Measurements from ENCODE around the gene INHBA. TPM values are rescaled to one million over a fixed set of nuclear protein-coding genes. Genes with fewer than 3 reads are reported as not detected.

The INHBA gene
- total RNA-seq, 1 donor from 2014 or later: 103 TPM

DNA sequence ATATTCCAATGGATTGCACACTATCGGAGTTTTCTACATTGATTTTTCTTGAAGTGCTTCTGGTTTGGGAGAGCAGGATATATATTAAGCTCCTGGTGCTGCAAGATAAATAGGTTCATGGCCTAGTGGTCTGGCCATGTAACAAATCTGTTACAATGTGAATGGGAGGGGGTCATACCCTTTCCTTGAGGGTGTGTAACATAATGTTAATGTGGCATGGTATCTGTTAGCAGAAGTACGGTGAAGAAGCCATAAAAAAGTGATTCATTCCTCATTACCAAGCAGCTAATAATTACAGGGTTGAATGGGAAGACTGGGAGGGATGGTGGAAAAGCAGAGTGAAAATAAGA lies 61.2 kb downstream of the INHBA start:
- Mint-ChIP-seq H3K27ac (ENCODE audit: unreplicated experiment) (no peak overlapping the region), H3K36me3 (ENCODE audit: low read depth, unreplicated experiment) (peaks cover 1% of the 10 kb centered on the region), H3K4me3 (ENCODE audit: unreplicated experiment) (no peak overlapping the region), H3K9me3 (ENCODE audit: unreplicated experiment) (no peaks in the 10 kb centered on the region), H3K4me1 (ENCODE audit: low read depth, unreplicated experiment) (peaks cover 1% of the 10 kb centered on the region), H3K27me3 (ENCODE audit: low read depth, unreplicated experiment) (no peaks in the 10 kb centered on the region)
- no peak overlapping the region for H3K27ac ChIP-seq (ENCODE audit: low read depth, low read length)
- H3K27me3 ChIP-seq (ENCODE audit: insufficient read depth, low read length): no peaks in the 10 kb centered on the region
- no peak overlapping the region for H3K4me2 ChIP-seq (ENCODE audit: low read length)
- H3K9me3 ChIP-seq (ENCODE audit: insufficient read depth, low read depth, low read length): no peaks in the 10 kb centered on the region
- H3K9ac ChIP-seq (ENCODE audit: low read length): no peak overlapping the region
- no peaks in the 10 kb centered on the region for H3K36me3 ChIP-seq (ENCODE audit: insufficient read depth, low read length)
- no peaks in the 10 kb centered on the region for H3K4me1 ChIP-seq (ENCODE audit: insufficient read depth, low read length)
- H4K20me1 ChIP-seq (ENCODE audit: insufficient read depth, low read length): no peaks in the 10 kb centered on the region
- no peak overlapping the region for H2AFZ ChIP-seq (ENCODE audit: low read depth, low read length)
- no peak overlapping the region for H3K4me3 ChIP-seq (ENCODE audit: insufficient read depth, low read depth, low read length)
- TF ChIP-seq, protein P1, sequence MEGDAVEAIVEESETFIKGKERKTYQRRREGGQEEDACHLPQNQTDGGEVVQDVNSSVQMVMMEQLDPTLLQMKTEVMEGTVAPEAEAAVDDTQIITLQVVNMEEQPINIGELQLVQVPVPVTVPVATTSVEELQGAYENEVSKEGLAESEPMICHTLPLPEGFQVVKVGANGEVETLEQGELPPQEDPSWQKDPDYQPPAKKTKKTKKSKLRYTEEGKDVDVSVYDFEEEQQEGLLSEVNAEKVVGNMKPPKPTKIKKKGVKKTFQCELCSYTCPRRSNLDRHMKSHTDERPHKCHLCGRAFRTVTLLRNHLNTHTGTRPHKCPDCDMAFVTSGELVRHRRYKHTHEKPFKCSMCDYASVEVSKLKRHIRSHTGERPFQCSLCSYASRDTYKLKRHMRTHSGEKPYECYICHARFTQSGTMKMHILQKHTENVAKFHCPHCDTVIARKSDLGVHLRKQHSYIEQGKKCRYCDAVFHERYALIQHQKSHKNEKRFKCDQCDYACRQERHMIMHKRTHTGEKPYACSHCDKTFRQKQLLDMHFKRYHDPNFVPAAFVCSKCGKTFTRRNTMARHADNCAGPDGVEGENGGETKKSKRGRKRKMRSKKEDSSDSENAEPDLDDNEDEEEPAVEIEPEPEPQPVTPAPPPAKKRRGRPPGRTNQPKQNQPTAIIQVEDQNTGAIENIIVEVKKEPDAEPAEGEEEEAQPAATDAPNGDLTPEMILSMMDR (IDR thresholded peaks at IDR 0.05; ENCODE audit: insufficient read depth, low read depth, low read length): no peak
- no peak for TF ChIP-seq EZH2 (IDR thresholded peaks at IDR 0.05; ENCODE audit: insufficient read depth, low read length)
- no peak for FAIRE-seq
- no peaks in the 10 kb centered on the region for H3K79me2 ChIP-seq (ENCODE audit: insufficient read depth, low read length)
- no peak for DNase-seq (ENCODE audit: low read depth)

DNA sequence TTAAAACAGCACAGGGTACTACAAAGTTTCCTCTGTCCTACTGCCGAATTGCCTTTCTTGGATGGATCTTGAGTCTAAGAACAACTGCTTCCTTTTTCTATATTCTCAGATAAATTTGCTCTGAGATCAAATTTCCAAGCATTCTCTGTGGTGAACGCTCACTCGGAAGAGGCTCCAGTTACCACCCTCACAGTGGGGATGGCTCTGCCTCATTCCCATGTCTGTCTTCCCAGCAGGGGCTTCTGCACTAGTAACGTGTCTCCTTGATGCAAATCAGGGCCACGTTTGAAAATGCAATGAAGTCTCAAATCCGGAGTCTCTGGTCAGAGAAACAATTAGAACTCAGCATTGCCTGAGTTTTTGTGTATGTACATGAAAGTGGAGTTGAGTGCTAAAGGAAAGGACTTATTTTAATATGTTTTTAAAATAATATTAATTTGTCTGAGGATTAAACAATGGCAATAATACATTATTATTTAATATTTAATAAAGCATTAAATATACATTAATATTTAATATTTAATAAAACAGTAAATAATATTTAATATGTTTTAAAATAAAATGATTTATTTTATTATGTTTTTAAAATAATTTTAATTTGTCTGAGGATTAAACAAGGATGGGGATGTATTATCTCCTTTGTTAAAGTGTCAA lies 61.8 kb downstream of the INHBA start:
- H3K27me3 Mint-ChIP-seq (ENCODE audit: low read depth, unreplicated experiment): no peaks in the 10 kb centered on the region
- Histone ChIP-seq H3K4me2 (ENCODE audit: low read length) (no peak overlapping the region), H3K4me3 (ENCODE audit: insufficient read depth, low read depth, low read length) (no peak overlapping the region), H3K79me2 (ENCODE audit: insufficient read depth, low read length) (no peaks in the 10 kb centered on the region), H3K9ac (ENCODE audit: low read length) (no peak overlapping the region), H3K9me3 (ENCODE audit: insufficient read depth, low read depth, low read length) (no peaks in the 10 kb centered on the region), H3K36me3 (ENCODE audit: insufficient read depth, low read length) (no peaks in the 10 kb centered on the region), H4K20me1 (ENCODE audit: insufficient read depth, low read length) (no peaks in the 10 kb centered on the region), H2AFZ (ENCODE audit: low read depth, low read length) (peak overlapping the region; percentile 26), H3K27me3 (ENCODE audit: insufficient read depth, low read length) (no peaks in the 10 kb centered on the region), H3K4me1 (ENCODE audit: insufficient read depth, low read length) (no peaks in the 10 kb centered on the region), H3K27ac (ENCODE audit: low read depth, low read length) (no peak overlapping the region)
- peaks cover 1% of the 10 kb centered on the region for H3K36me3 Mint-ChIP-seq (ENCODE audit: low read depth, unreplicated experiment)
- no peak for DNase-seq (ENCODE audit: low read depth)
- no peak overlapping the region for H3K27ac Mint-ChIP-seq (ENCODE audit: unreplicated experiment)
- H3K9me3 Mint-ChIP-seq (ENCODE audit: unreplicated experiment): no peaks in the 10 kb centered on the region
- no peak overlapping the region for H3K4me3 Mint-ChIP-seq (ENCODE audit: unreplicated experiment)
- H3K4me1 Mint-ChIP-seq (ENCODE audit: low read depth, unreplicated experiment): peaks cover 1% of the 10 kb centered on the region
- TF ChIP-seq EZH2 (IDR thresholded peaks at IDR 0.05; ENCODE audit: insufficient read depth, low read length): no peak
- TF ChIP-seq, protein P1 (IDR thresholded peaks at IDR 0.05; ENCODE audit: insufficient read depth, low read depth, low read length): no peak
- FAIRE-seq: no peak

DNA sequence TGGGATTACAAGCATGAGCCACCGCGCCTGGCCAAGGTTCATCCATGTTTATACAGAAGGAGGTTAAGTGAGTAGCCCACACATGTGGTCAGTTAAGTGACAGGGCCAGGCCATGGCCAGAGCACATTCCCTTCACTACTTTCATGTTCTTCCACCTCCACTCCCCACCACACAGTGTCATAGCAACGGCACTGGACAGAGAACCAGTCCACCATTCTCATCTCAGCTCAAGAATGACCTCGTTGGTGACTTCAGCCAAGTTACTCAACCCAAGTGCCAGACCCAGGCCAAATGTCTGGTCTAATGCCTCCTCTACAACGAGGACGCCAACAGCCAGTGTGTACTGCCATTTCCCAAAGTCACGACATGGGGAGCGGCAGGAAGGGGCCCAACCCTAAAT lies 62.4 kb downstream of the INHBA start:
- no peak overlapping the region for H3K4me2 ChIP-seq (ENCODE audit: low read length)
- no peak for TF ChIP-seq EZH2 (IDR thresholded peaks at IDR 0.05; ENCODE audit: insufficient read depth, low read length)
- TF ChIP-seq, protein P1 (IDR thresholded peaks at IDR 0.05; ENCODE audit: insufficient read depth, low read depth, low read length): no peak
- no peaks in the 10 kb centered on the region for H3K27me3 Mint-ChIP-seq (ENCODE audit: low read depth, unreplicated experiment)
- no peak overlapping the region for H3K4me3 Mint-ChIP-seq (ENCODE audit: unreplicated experiment)
- peaks cover 1% of the 10 kb centered on the region for H3K36me3 Mint-ChIP-seq (ENCODE audit: low read depth, unreplicated experiment)
- no peak for FAIRE-seq
- H3K4me1 ChIP-seq (ENCODE audit: insufficient read depth, low read length): no peaks in the 10 kb centered on the region
- no peak overlapping the region for H3K27ac ChIP-seq (ENCODE audit: low read depth, low read length)
- H3K9me3 Mint-ChIP-seq (ENCODE audit: unreplicated experiment): no peaks in the 10 kb centered on the region
- H3K9me3 ChIP-seq (ENCODE audit: insufficient read depth, low read depth, low read length): no peaks in the 10 kb centered on the region
- H4K20me1 ChIP-seq (ENCODE audit: insufficient read depth, low read length): no peaks in the 10 kb centered on the region
- no peak overlapping the region for H3K4me3 ChIP-seq (ENCODE audit: insufficient read depth, low read depth, low read length)
- no peaks in the 10 kb centered on the region for H3K36me3 ChIP-seq (ENCODE audit: insufficient read depth, low read length)
- peaks cover 1% of the 10 kb centered on the region for H3K4me1 Mint-ChIP-seq (ENCODE audit: low read depth, unreplicated experiment)
- no peak for DNase-seq (ENCODE audit: low read depth)
- no peaks in the 10 kb centered on the region for H3K27me3 ChIP-seq (ENCODE audit: insufficient read depth, low read length)
- no peaks in the 10 kb centered on the region for H3K79me2 ChIP-seq (ENCODE audit: insufficient read depth, low read length)
- peak overlapping the region; percentile 26 for H2AFZ ChIP-seq (ENCODE audit: low read depth, low read length)
- H3K27ac Mint-ChIP-seq (ENCODE audit: unreplicated experiment): no peak overlapping the region
- no peak overlapping the region for H3K9ac ChIP-seq (ENCODE audit: low read length)
